ENCODE data around the gene RASGRF1.

DNA sequence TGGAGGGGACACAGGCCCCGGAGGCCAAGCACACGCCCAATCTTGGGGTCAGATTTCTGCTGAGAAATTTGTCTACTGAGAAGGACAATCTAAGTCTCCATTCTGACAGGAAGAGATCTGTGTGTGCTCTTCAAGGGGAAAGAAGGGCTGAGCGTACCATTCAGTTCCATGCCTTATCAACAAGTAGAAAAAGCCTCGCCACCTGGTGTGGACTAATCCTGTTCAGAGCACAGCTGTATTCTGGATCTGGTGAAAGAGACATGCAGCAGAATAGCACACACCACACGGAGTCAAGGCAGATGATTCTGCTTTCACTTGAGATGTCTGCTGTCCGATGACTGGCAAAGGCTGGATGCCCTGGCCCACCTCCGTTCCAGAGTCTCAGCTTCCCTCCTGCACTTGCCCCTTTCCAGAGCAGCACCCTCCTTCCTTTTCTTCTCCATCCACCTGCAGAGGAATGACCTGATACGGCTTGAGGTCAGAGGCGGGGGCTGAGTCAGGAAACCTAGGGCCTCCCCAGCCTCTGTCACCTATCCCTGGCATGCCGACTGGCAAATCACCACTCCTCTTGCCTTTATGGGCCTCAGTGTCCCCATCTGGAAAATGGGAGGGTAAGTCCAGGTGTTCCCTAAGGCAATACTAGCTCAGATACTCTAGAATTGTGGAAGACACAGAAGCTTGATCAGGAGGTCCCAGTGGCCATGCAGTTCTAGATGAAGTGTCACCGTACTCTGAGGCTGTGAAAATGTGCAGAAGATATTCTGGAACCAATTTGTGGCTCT, 108.9 kb downstream of the RASGRF1 start:
- no peak for TF ChIP-seq EZH2 (IDR thresholded peaks at IDR 0.05)
- TF ChIP-seq POLR2AphosphoS5 (IDR thresholded peaks at IDR 0.05; ENCODE audit: borderline replicate concordance, low read depth, low read length), result no peak

All from SK-N-MC (cell line).